ENCODE results near the gene RAB26.
"Not testable (repeated sequence)": the region's sequence is repeated elsewhere in the genome, so short reads cannot be mapped to it uniquely, and the experiment has no call there.

RAB26 gene

GRCh38 chr16:2114885-2115590, 33.4 kb upstream of the RAB26 start:
- not testable (repeated sequence) for H3K4me3 ChIP-seq (ENCODE audit: low read length); DNase-seq (ENCODE audit: low read depth, low spot score)

- no peak for DNase-seq (ENCODE audit: low read depth, low spot score)
- no peak overlapping the region for H3K4me3 ChIP-seq (ENCODE audit: low read length)
These were observed 32.8 kb upstream of the RAB26 start for GRCh38 chr16:2115591-2115973.

GRCh38 chr16:2116428-2116827, 32.0 kb upstream of the RAB26 start:
- not testable (repeated sequence) for H3K4me3 ChIP-seq (ENCODE audit: low read length); DNase-seq (ENCODE audit: low read depth, low spot score)

- DNase-seq (ENCODE audit: low read depth, low spot score); H3K4me3 ChIP-seq (ENCODE audit: low read length): not testable (repeated sequence)
These were observed 31.1 kb upstream of the RAB26 start for GRCh38 chr16:2117341-2117740.

GRCh38 chr16:2117960-2118722, 30.3 kb upstream of the RAB26 start:
- DNase-seq (ENCODE audit: low read depth, low spot score) = not testable (repeated sequence)

GRCh38 chr16:2121325-2121724, 27.1 kb upstream of the RAB26 start:
- not testable (repeated sequence) for DNase-seq (ENCODE audit: low read depth, low spot score); H3K4me3 ChIP-seq (ENCODE audit: low read length)

More at GRCh38 chr16:2117960-2118722, 30.3 kb upstream of the RAB26 start:
- H3K4me3 ChIP-seq (ENCODE audit: low read length) = not testable (repeated sequence)

GRCh38 chr16:2121853-2122252, 26.6 kb upstream of the RAB26 start:
- DNase-seq (ENCODE audit: low read depth, low spot score) = no peak
- no peak overlapping the region for H3K4me3 ChIP-seq (ENCODE audit: low read length)

- no peak overlapping the region for H3K4me3 ChIP-seq (ENCODE audit: low read length)
- DNase-seq (ENCODE audit: low read depth, low spot score) = no peak
These were observed 26.0 kb upstream of the RAB26 start for GRCh38 chr16:2122429-2122828.

GRCh38 chr16:2122934-2123683, 25.3 kb upstream of the RAB26 start:
- H3K4me3 ChIP-seq (ENCODE audit: low read length); DNase-seq (ENCODE audit: low read depth, low spot score): not testable (repeated sequence)

GRCh38 chr16:2123706-2124376, 24.6 kb upstream of the RAB26 start:
- not testable (repeated sequence) for H3K4me3 ChIP-seq (ENCODE audit: low read length); DNase-seq (ENCODE audit: low read depth, low spot score)

- not testable (repeated sequence) for H3K4me3 ChIP-seq (ENCODE audit: low read length); DNase-seq (ENCODE audit: low read depth, low spot score)
These were observed 24.1 kb upstream of the RAB26 start for GRCh38 chr16:2124377-2124693.

GRCh38 chr16:2124694-2125444, 23.6 kb upstream of the RAB26 start:
- not testable (repeated sequence) for DNase-seq (ENCODE audit: low read depth, low spot score); H3K4me3 ChIP-seq (ENCODE audit: low read length)

GRCh38 chr16:2125609-2126008, 22.8 kb upstream of the RAB26 start:
- H3K4me3 ChIP-seq (ENCODE audit: low read length); DNase-seq (ENCODE audit: low read depth, low spot score): not testable (repeated sequence)

- not testable (repeated sequence) for H3K4me3 ChIP-seq (ENCODE audit: low read length); DNase-seq (ENCODE audit: low read depth, low spot score)
These were observed 22.2 kb upstream of the RAB26 start for GRCh38 chr16:2126161-2126743.

- not testable (repeated sequence) for DNase-seq (ENCODE audit: low read depth, low spot score); H3K4me3 ChIP-seq (ENCODE audit: low read length)
These were observed 21.4 kb upstream of the RAB26 start for GRCh38 chr16:2126928-2127556.

GRCh38 chr16:2127630-2128280, 20.7 kb upstream of the RAB26 start:
- DNase-seq (ENCODE audit: low read depth, low spot score); H3K4me3 ChIP-seq (ENCODE audit: low read length): not testable (repeated sequence)

- H3K4me3 ChIP-seq (ENCODE audit: low read length); DNase-seq (ENCODE audit: low read depth, low spot score): not testable (repeated sequence)
These were observed 19.2 kb upstream of the RAB26 start for GRCh38 chr16:2129251-2129650.
